Measurements from ENCODE around the gene KICS2. TPM values are rescaled to one million over a fixed set of nuclear protein-coding genes. Genes with fewer than 3 reads are reported as not detected.
A peak's percentile ranks its signal among the peaks of the same experiment; 100 is the strongest.

KICS2 gene
- total and polyA plus RNA-seq, 12 donors = 1.8 to 6.1 (median 3.9) TPM

GRCh38 chr12:64192644-64193444 lies 29.3 kb downstream of the KICS2 start:
- WGBS, 2 donors = 87 to 89% methylated on average over 7 of the region's 7 CpGs
- H3K27me3 ChIP-seq = no peaks in the 10 kb centered on the region
- H3K27ac ChIP-seq = no peak overlapping the region
- intact Hi-C loops (cut with DNase I) = no loop called here
- no peak for ATAC-seq
- H3K9me3 ChIP-seq = no peaks in the 10 kb centered on the region
- no peak for DNase-seq
- no peak for TF ChIP-seq CTCF (IDR thresholded peaks at IDR 0.05)
- H3K36me3 ChIP-seq = peaks cover 0 to 13% (median 0%) of the 10 kb centered on the region in 9 donors
- peaks cover 0 to 16% (median 0%) of the 10 kb centered on the region in 9 donors for H3K4me1 ChIP-seq
- H3K4me3 ChIP-seq = no peak overlapping the region

- peaks cover 0 to 13% (median 0%) of the 10 kb centered on the region in 9 donors for H3K36me3 ChIP-seq
- no peak overlapping the region for H3K27ac ChIP-seq
- DNase-seq (no peak), ATAC-seq (no peak)
- H3K27me3 ChIP-seq = no peaks in the 10 kb centered on the region
- no peaks in the 10 kb centered on the region for H3K9me3 ChIP-seq
- intact Hi-C loops (cut with DNase I) = no loop called here
- peaks cover 0 to 26% (median 0%) of the 10 kb centered on the region in 9 donors for H3K4me1 ChIP-seq
- no peak overlapping the region for H3K4me3 ChIP-seq
- TF ChIP-seq CTCF (IDR thresholded peaks at IDR 0.05) = no peak
Observed at GRCh38 chr12:64190140-64190539, 32.0 kb downstream of the KICS2 start.

GRCh38 chr12:64189530-64189929 lies 32.6 kb downstream of the KICS2 start:
- Histone ChIP-seq H3K9me3 (no peaks in the 10 kb centered on the region), H3K27me3 (no peaks in the 10 kb centered on the region), H3K36me3 (peaks cover 0 to 13% (median 0%) of the 10 kb centered on the region in 9 donors), H3K27ac (no peak overlapping the region), H3K4me3 (no peak overlapping the region), H3K4me1 (peaks cover 0 to 23% (median 0%) of the 10 kb centered on the region in 9 donors)
- TF ChIP-seq CTCF (IDR thresholded peaks at IDR 0.05) = no peak
- intact Hi-C loops (cut with DNase I) = loop anchor here in 7 of 10 donors (10.0 kb wide), 2 partner anchors 45 to 65 kb away; no protein-coding TSS in a partner anchor
- no peak for DNase-seq
- no peak for ATAC-seq
- WGBS, 2 donors = 90 to 93% methylated on average over 1 of the region's 1 CpG

GRCh38 chr12:64187794-64188193 lies 34.3 kb downstream of the KICS2 start:
- no peaks in the 10 kb centered on the region for H3K27me3 ChIP-seq
- peak overlapping the region in 1 of 10 donors; percentile 22 for H3K27ac ChIP-seq
- 87 to 89% methylated on average over 2 of the region's 2 CpGs for WGBS, 2 donors
- no peak for TF ChIP-seq CTCF (IDR thresholded peaks at IDR 0.05)
- DNase-seq (no peak), ATAC-seq (no peak)
- H3K4me3 ChIP-seq = no peak overlapping the region
- no peaks in the 10 kb centered on the region for H3K36me3 ChIP-seq
- peaks cover 0 to 23% (median 0%) of the 10 kb centered on the region in 9 donors for H3K4me1 ChIP-seq
- H3K9me3 ChIP-seq = no peaks in the 10 kb centered on the region
- intact Hi-C loops (cut with DNase I) = loop anchor here in 7 of 10 donors (10.0 kb wide), 2 partner anchors 47 to 67 kb away; no protein-coding TSS in a partner anchor

Data from heart right ventricle (tissue), 16 donors.